ENCODE results near the gene SOBP.

Gene SOBP

GRCh38 chr6:107443608-107444267 is 46.2 kb upstream of the SOBP start:
- Histone ChIP-seq H3K27ac (ENCODE audit: low read length, poor library complexity, severe bottlenecking) (no peak overlapping the region), H2BK120ac (ENCODE audit: low read depth, low read length) (no peak overlapping the region), H3K27me3 (ENCODE audit: control insufficient read depth in 1 of 2, insufficient read depth in 1 of 2, low read length in 2 of 2) (no peaks in the 10 kb centered on the region), H3K36me3 (ENCODE audit: control insufficient read depth in 1 of 2, insufficient read depth in 2 of 2, low read depth in 1 of 2, low read length in 2 of 2) (peaks cover 0 to 3% of the 10 kb centered on the region in 2 experiments), H2BK5ac (ENCODE audit: low read depth, low read length, poor library complexity, severe bottlenecking) (no peak overlapping the region), H3K9me3 (ENCODE audit: control insufficient read depth, low read length) (peaks cover 18% of the 10 kb centered on the region), H3K23ac (ENCODE audit: low read length in 2 of 2) (no peak overlapping the region), H3K4me2 (ENCODE audit: low read length, poor library complexity, severe bottlenecking) (no peak overlapping the region), H3K14ac (ENCODE audit: low read length in 2 of 2) (no peak overlapping the region), H4K91ac (ENCODE audit: low read length) (no peak overlapping the region), H3K4ac (ENCODE audit: low read depth in 1 of 2, low read length in 2 of 2) (no peak overlapping the region), H2BK15ac (ENCODE audit: low read depth, poor library complexity, severe bottlenecking) (no peak overlapping the region), H3K9ac (ENCODE audit: low read length) (peak overlapping the region; percentile 56), H3K4me1 (ENCODE audit: control insufficient read depth, insufficient read depth, low read depth, low read length) (no peaks in the 10 kb centered on the region), H4K8ac (ENCODE audit: low read length) (no peak overlapping the region), H3K79me1 (replicated peaks; ENCODE audit: low read length, poor library complexity, severe bottlenecking) (peaks cover 33% of the 10 kb centered on the region), H2AK5ac (ENCODE audit: low read length, severe bottlenecking) (no peak overlapping the region), H3K18ac (ENCODE audit: low read depth in 1 of 2, low read length in 2 of 2) (no peak overlapping the region), H2BK12ac (ENCODE audit: low read length in 2 of 2) (no peak overlapping the region), H2AFZ (ENCODE audit: low read depth, low read length) (no peak overlapping the region), H3K4me3 (ENCODE audit: insufficient read depth in 1 of 2, low read depth in 1 of 2, low read length in 2 of 2) (peak overlapping the region in 1 of 2 experiments; percentile 5)
- DNase-seq, result peak; percentile 18
- 40% methylated on average over 4 of the region's 7 CpGs for WGBS

GRCh38 chr6:107444277-107444676 is 45.6 kb upstream of the SOBP start:
- Histone ChIP-seq H2BK12ac (ENCODE audit: low read length in 2 of 2) (no peak overlapping the region), H2BK15ac (ENCODE audit: low read depth, poor library complexity, severe bottlenecking) (no peak overlapping the region), H2AK5ac (ENCODE audit: low read length, severe bottlenecking) (no peak overlapping the region), H3K18ac (ENCODE audit: low read depth in 1 of 2, low read length in 2 of 2) (no peak overlapping the region), H3K27ac (ENCODE audit: low read length, poor library complexity, severe bottlenecking) (no peak overlapping the region), H3K36me3 (ENCODE audit: control insufficient read depth in 1 of 2, insufficient read depth in 2 of 2, low read depth in 1 of 2, low read length in 2 of 2) (peaks cover 0 to 3% of the 10 kb centered on the region in 2 experiments), H2BK5ac (ENCODE audit: low read depth, low read length, poor library complexity, severe bottlenecking) (no peak overlapping the region), H3K27me3 (ENCODE audit: control insufficient read depth in 1 of 2, insufficient read depth in 1 of 2, low read length in 2 of 2) (no peaks in the 10 kb centered on the region), H4K8ac (ENCODE audit: low read length) (no peak overlapping the region), H4K91ac (ENCODE audit: low read length) (no peak overlapping the region), H3K9ac (ENCODE audit: low read length) (peak overlapping the region; percentile 56), H3K4me3 (ENCODE audit: insufficient read depth in 1 of 2, low read depth in 1 of 2, low read length in 2 of 2) (no peak overlapping the region), H2BK120ac (ENCODE audit: low read depth, low read length) (no peak overlapping the region), H3K23ac (ENCODE audit: low read length in 2 of 2) (no peak overlapping the region), H3K9me3 (ENCODE audit: control insufficient read depth, low read length) (peaks cover 19% of the 10 kb centered on the region), H3K14ac (ENCODE audit: low read length in 2 of 2) (no peak overlapping the region), H2AFZ (ENCODE audit: low read depth, low read length) (no peak overlapping the region), H3K4ac (ENCODE audit: low read depth in 1 of 2, low read length in 2 of 2) (no peak overlapping the region), H3K4me2 (ENCODE audit: low read length, poor library complexity, severe bottlenecking) (no peak overlapping the region), H3K79me1 (replicated peaks; ENCODE audit: low read length, poor library complexity, severe bottlenecking) (peaks cover 34% of the 10 kb centered on the region), H3K4me1 (ENCODE audit: control insufficient read depth, insufficient read depth, low read depth, low read length) (no peaks in the 10 kb centered on the region)
- no peak for DNase-seq
- no CpG with 5 or more reads among the region's 1 CpG for WGBS

- H2BK120ac ChIP-seq (ENCODE audit: low read depth, low read length), result no peak overlapping the region
- H3K4me1 ChIP-seq (ENCODE audit: control insufficient read depth, insufficient read depth, low read depth, low read length), result no peaks in the 10 kb centered on the region
- H3K79me1 ChIP-seq (replicated peaks; ENCODE audit: low read length, poor library complexity, severe bottlenecking), result peaks cover 32% of the 10 kb centered on the region
- no peak overlapping the region for H2AFZ ChIP-seq (ENCODE audit: low read depth, low read length)
- H4K91ac ChIP-seq (ENCODE audit: low read length), result no peak overlapping the region
- no peak overlapping the region for H2BK12ac ChIP-seq (ENCODE audit: low read length in 2 of 2)
- H3K9ac ChIP-seq (ENCODE audit: low read length), result no peak overlapping the region
- H2BK15ac ChIP-seq (ENCODE audit: low read depth, poor library complexity, severe bottlenecking), result no peak overlapping the region
- no peak overlapping the region for H2BK5ac ChIP-seq (ENCODE audit: low read depth, low read length, poor library complexity, severe bottlenecking)
- H4K8ac ChIP-seq (ENCODE audit: low read length), result no peak overlapping the region
- no peak overlapping the region for H3K23ac ChIP-seq (ENCODE audit: low read length in 2 of 2)
- no peaks in the 10 kb centered on the region for H3K27me3 ChIP-seq (ENCODE audit: control insufficient read depth in 1 of 2, insufficient read depth in 1 of 2, low read length in 2 of 2)
- WGBS, result 96% methylated on average over 2 of the region's 2 CpGs
- H3K4me2 ChIP-seq (ENCODE audit: low read length, poor library complexity, severe bottlenecking), result no peak overlapping the region
- peaks cover 0 to 10% of the 10 kb centered on the region in 2 experiments for H3K36me3 ChIP-seq (ENCODE audit: control insufficient read depth in 1 of 2, insufficient read depth in 2 of 2, low read depth in 1 of 2, low read length in 2 of 2)
- peak overlapping the region in 1 of 2 experiments; percentile 49 for H3K4me3 ChIP-seq (ENCODE audit: insufficient read depth in 1 of 2, low read depth in 1 of 2, low read length in 2 of 2)
- H3K27ac ChIP-seq (ENCODE audit: low read length, poor library complexity, severe bottlenecking), result no peak overlapping the region
- no peak overlapping the region for H3K14ac ChIP-seq (ENCODE audit: low read length in 2 of 2)
- H2AK5ac ChIP-seq (ENCODE audit: low read length, severe bottlenecking), result no peak overlapping the region
- no peak overlapping the region for H3K18ac ChIP-seq (ENCODE audit: low read depth in 1 of 2, low read length in 2 of 2)
- no peak for DNase-seq
- peaks cover 19% of the 10 kb centered on the region for H3K9me3 ChIP-seq (ENCODE audit: control insufficient read depth, low read length)
- no peak overlapping the region for H3K4ac ChIP-seq (ENCODE audit: low read depth in 1 of 2, low read length in 2 of 2)
Measured at GRCh38 chr6:107447663-107448216, 42.2 kb upstream of the SOBP start.

- no peak overlapping the region for H2AK5ac ChIP-seq (ENCODE audit: low read length, severe bottlenecking)
- H4K8ac ChIP-seq (ENCODE audit: low read length), result no peak overlapping the region
- no peaks in the 10 kb centered on the region for H3K27me3 ChIP-seq (ENCODE audit: control insufficient read depth in 1 of 2, insufficient read depth in 1 of 2, low read length in 2 of 2)
- H2BK12ac ChIP-seq (ENCODE audit: low read length in 2 of 2), result no peak overlapping the region
- DNase-seq, result no peak
- no peak overlapping the region for H2BK15ac ChIP-seq (ENCODE audit: low read depth, poor library complexity, severe bottlenecking)
- 71% methylated on average over 1 of the region's 1 CpG for WGBS
- H3K79me1 ChIP-seq (replicated peaks; ENCODE audit: low read length, poor library complexity, severe bottlenecking), result peaks cover 34% of the 10 kb centered on the region
- peaks cover 0 to 10% of the 10 kb centered on the region in 2 experiments for H3K36me3 ChIP-seq (ENCODE audit: control insufficient read depth in 1 of 2, insufficient read depth in 2 of 2, low read depth in 1 of 2, low read length in 2 of 2)
- H3K18ac ChIP-seq (ENCODE audit: low read depth in 1 of 2, low read length in 2 of 2), result no peak overlapping the region
- no peak overlapping the region for H4K91ac ChIP-seq (ENCODE audit: low read length)
- no peak overlapping the region for H3K4ac ChIP-seq (ENCODE audit: low read depth in 1 of 2, low read length in 2 of 2)
- H3K9me3 ChIP-seq (ENCODE audit: control insufficient read depth, low read length), result peaks cover 19% of the 10 kb centered on the region
- H3K4me2 ChIP-seq (ENCODE audit: low read length, poor library complexity, severe bottlenecking), result no peak overlapping the region
- no peak overlapping the region for H2BK5ac ChIP-seq (ENCODE audit: low read depth, low read length, poor library complexity, severe bottlenecking)
- H3K4me1 ChIP-seq (ENCODE audit: control insufficient read depth, insufficient read depth, low read depth, low read length), result no peaks in the 10 kb centered on the region
- no peak overlapping the region for H3K23ac ChIP-seq (ENCODE audit: low read length in 2 of 2)
- H2BK120ac ChIP-seq (ENCODE audit: low read depth, low read length), result no peak overlapping the region
- H3K14ac ChIP-seq (ENCODE audit: low read length in 2 of 2), result no peak overlapping the region
- no peak overlapping the region for H3K27ac ChIP-seq (ENCODE audit: low read length, poor library complexity, severe bottlenecking)
- H3K4me3 ChIP-seq (ENCODE audit: insufficient read depth in 1 of 2, low read depth in 1 of 2, low read length in 2 of 2), result no peak overlapping the region
- H2AFZ ChIP-seq (ENCODE audit: low read depth, low read length), result no peak overlapping the region
- no peak overlapping the region for H3K9ac ChIP-seq (ENCODE audit: low read length)
Measured at GRCh38 chr6:107448776-107449175, 41.1 kb upstream of the SOBP start.
